Measurements from ENCODE around the gene FBXO10. TPM values are rescaled to one million over a fixed set of nuclear protein-coding genes. Genes with fewer than 3 reads are reported as not detected.
"Not testable (repeated sequence)": the region's sequence is repeated elsewhere in the genome, so short reads cannot be mapped to it uniquely, and the experiment has no call there.

FBXO10 gene
- total RNA-seq, 1 experiment from 2014 or later = 5.1 TPM

GRCh38 chr9:37611961-37612360, 35.8 kb upstream of the FBXO10 start:
- Histone ChIP-seq H3K36me3 (no peaks in the 10 kb centered on the region), H3K27me3 (replicated peaks) (no peaks in the 10 kb centered on the region), H3K27ac (no peak overlapping the region), H3K4me3 (no peak overlapping the region), H3K9me3 (replicated peaks) (no peaks in the 10 kb centered on the region), H3K4me1 (replicated peaks) (no peaks in the 10 kb centered on the region)
- DNase-seq (ENCODE audit: low read depth in 1 of 2, low spot score in 2 of 2) = no peak

GRCh38 chr9:37611014-37611413, 34.8 kb upstream of the FBXO10 start:
- Histone ChIP-seq H3K9me3 (replicated peaks) (no peaks in the 10 kb centered on the region), H3K4me1 (replicated peaks) (no peaks in the 10 kb centered on the region), H3K27me3 (replicated peaks) (no peaks in the 10 kb centered on the region), H3K36me3 (no peaks in the 10 kb centered on the region), H3K4me3 (no peak overlapping the region), H3K27ac (no peak overlapping the region)
- DNase-seq (ENCODE audit: low read depth in 1 of 2, low spot score in 2 of 2) = no peak

GRCh38 chr9:37609735-37610397, 33.7 kb upstream of the FBXO10 start:
- Histone ChIP-seq H3K4me1 (replicated peaks) (no peaks in the 10 kb centered on the region), H3K27me3 (replicated peaks) (no peaks in the 10 kb centered on the region), H3K9me3 (replicated peaks) (no peaks in the 10 kb centered on the region), H3K36me3 (no peaks in the 10 kb centered on the region), H3K4me3 (no peak overlapping the region), H3K27ac (no peak overlapping the region)
- DNase-seq (ENCODE audit: low read depth in 1 of 2, low spot score in 2 of 2) = no peak

GRCh38 chr9:37608250-37608649, 32.1 kb upstream of the FBXO10 start:
- Histone ChIP-seq H3K36me3 (no peaks in the 10 kb centered on the region), H3K4me3 (no peak overlapping the region), H3K27ac (no peak overlapping the region), H3K4me1 (replicated peaks) (no peaks in the 10 kb centered on the region), H3K9me3 (replicated peaks) (no peaks in the 10 kb centered on the region), H3K27me3 (replicated peaks) (no peaks in the 10 kb centered on the region)
- DNase-seq (ENCODE audit: low read depth in 1 of 2, low spot score in 2 of 2) = no peak

- H3K36me3 ChIP-seq = no peaks in the 10 kb centered on the region
- no peaks in the 10 kb centered on the region for H3K9me3 ChIP-seq (replicated peaks)
- H3K27me3 ChIP-seq (replicated peaks) = no peaks in the 10 kb centered on the region
- DNase-seq (ENCODE audit: low read depth in 1 of 2, low spot score in 2 of 2) = no peak
- H3K27ac ChIP-seq = no peak overlapping the region
- no peaks in the 10 kb centered on the region for H3K4me1 ChIP-seq (replicated peaks)
- no peak overlapping the region for H3K4me3 ChIP-seq
Measured at GRCh38 chr9:37604296-37604695, 28.1 kb upstream of the FBXO10 start.

GRCh38 chr9:37602817-37603216, 26.6 kb upstream of the FBXO10 start:
- Histone ChIP-seq H3K27me3 (replicated peaks) (no peaks in the 10 kb centered on the region), H3K27ac (no peak overlapping the region), H3K36me3 (no peaks in the 10 kb centered on the region), H3K9me3 (replicated peaks) (no peaks in the 10 kb centered on the region), H3K4me3 (no peak overlapping the region), H3K4me1 (replicated peaks) (no peaks in the 10 kb centered on the region)
- DNase-seq (ENCODE audit: low read depth in 1 of 2, low spot score in 2 of 2) = no peak

GRCh38 chr9:37602061-37602460, 25.9 kb upstream of the FBXO10 start:
- H3K36me3 ChIP-seq; H3K9me3 ChIP-seq (replicated peaks); H3K4me1 ChIP-seq (replicated peaks); H3K27ac ChIP-seq; H3K27me3 ChIP-seq (replicated peaks); H3K4me3 ChIP-seq; DNase-seq (ENCODE audit: low read depth in 1 of 2, low spot score in 2 of 2): not testable (repeated sequence)

- Histone ChIP-seq H3K36me3 (no peaks in the 10 kb centered on the region; the same call in 1 of the 2 replicates), H3K27ac (no peak overlapping the region), H3K9me3 (replicated peaks) (no peaks in the 10 kb centered on the region), H3K27me3 (replicated peaks) (no peaks in the 10 kb centered on the region; the same call in 1 of the 2 replicates), H3K4me3 (no peak overlapping the region), H3K4me1 (replicated peaks) (no peaks in the 10 kb centered on the region)
- DNase-seq (ENCODE audit: low read depth in 1 of 2, low spot score in 2 of 2) = no peak
Measured at GRCh38 chr9:37596504-37596903, 20.3 kb upstream of the FBXO10 start.

- Histone ChIP-seq H3K9me3 (replicated peaks) (no peaks in the 10 kb centered on the region), H3K4me3 (no peak overlapping the region), H3K27me3 (replicated peaks) (no peaks in the 10 kb centered on the region; the same call in 1 of the 2 replicates), H3K36me3 (no peaks in the 10 kb centered on the region; the same call in 1 of the 2 replicates), H3K4me1 (replicated peaks) (no peaks in the 10 kb centered on the region), H3K27ac (no peak overlapping the region)
- no peak for DNase-seq (ENCODE audit: low read depth in 1 of 2, low spot score in 2 of 2)
Measured at GRCh38 chr9:37593883-37594448, 17.8 kb upstream of the FBXO10 start.

GRCh38 chr9:37592108-37592951, 16.1 kb upstream of the FBXO10 start, which contains the start of gene TOMM5:
TOMM5 (minus strand) TSS chr9:37592597; CDS start chr9:37592532, 65 bp downstream.
- Histone ChIP-seq H3K27me3 (replicated peaks) (no peaks in the 10 kb centered on the region; the same call in 1 of the 2 replicates), H3K27ac (peak within 1 kb of the TSS; percentile 62), H3K4me1 (replicated peaks) (no peaks in the 10 kb centered on the region), H3K9me3 (replicated peaks) (no peaks in the 10 kb centered on the region), H3K4me3 (peak within 1 kb of the TSS; percentile 81), H3K36me3 (peaks cover 12% of the 10 kb centered on the region)
- peak; percentile 67 to 85 for DNase-seq (ENCODE audit: low read depth in 1 of 2, low spot score in 2 of 2)

- DNase-seq (ENCODE audit: low read depth in 1 of 2, low spot score in 2 of 2) = no peak
- Histone ChIP-seq H3K9me3 (replicated peaks) (no peaks in the 10 kb centered on the region), H3K27me3 (replicated peaks) (no peaks in the 10 kb centered on the region), H3K4me1 (replicated peaks) (no peaks in the 10 kb centered on the region), H3K4me3 (no peak overlapping the region), H3K27ac (no peak overlapping the region), H3K36me3 (peaks cover 33% of the 10 kb centered on the region)
Measured at GRCh38 chr9:37587521-37587920, 11.3 kb upstream of the FBXO10 start.

GRCh38 chr9:37583522-37584121, 7.4 kb upstream of the FBXO10 start:
- no peaks in the 10 kb centered on the region for H3K4me1 ChIP-seq (replicated peaks)
- H3K4me3 ChIP-seq = no peak overlapping the region
- H3K27ac ChIP-seq = no peak overlapping the region
- no peaks in the 10 kb centered on the region for H3K9me3 ChIP-seq (replicated peaks)
- peaks cover 43% of the 10 kb centered on the region for H3K36me3 ChIP-seq
- no peaks in the 10 kb centered on the region for H3K27me3 ChIP-seq (replicated peaks)
- no peak for DNase-seq (ENCODE audit: low read depth in 1 of 2, low spot score in 2 of 2)

- Histone ChIP-seq H3K9me3 (replicated peaks) (no peaks in the 10 kb centered on the region), H3K4me1 (replicated peaks) (no peaks in the 10 kb centered on the region), H3K4me3 (no peak overlapping the region), H3K27me3 (replicated peaks) (no peaks in the 10 kb centered on the region), H3K27ac (no peak overlapping the region), H3K36me3 (peaks cover 34% of the 10 kb centered on the region)
- peak in 1 of 2 experiments; percentile 9 for DNase-seq (ENCODE audit: low read depth in 1 of 2, low spot score in 2 of 2)
Measured at GRCh38 chr9:37582548-37583157, 6.5 kb upstream of the FBXO10 start.

Data from SJSA1 (cell line).